PC-9 (cell line): ENCODE measurements around the gene TMEM123. TPM values are rescaled to one million over a fixed set of nuclear protein-coding genes. Genes with fewer than 3 reads are reported as not detected.

ENCODE experiments used
- BruUV-seq: library from RNA; stranded (reverse); fragments of 400-500 nt; replicated peaks from 2 replicates; lab custom pipeline; 2021; lab: Mats Ljungman, UMichigan
- CTCF ChIA-PET: fragments of 300-600 bp; sonication (Branson Sonifier 250); formaldehyde crosslinking; loops from one replicate; lab custom pipeline; 2022; ENCODE audit warnings: antibody characterized with exemption; lab: Charles Lee
- POLR2A ChIA-PET: fragments of 300-600 bp; sonication (Branson Sonifier 250); formaldehyde crosslinking; loops from one replicate; lab custom pipeline; 2022; ENCODE audit warnings: antibody characterized with exemption; ENCODE audit not compliant: unreplicated experiment; lab: Charles Lee
- DNase-seq, 2 experiments: peaks; one replicate each; pipeline versions ENCODE4 v3.0.0 to v3.0.0-alpha.2; 2015 to 2022; ENCODE audit warnings: mixed read lengths in 1 of 2
- H2AFZ ChIP-seq: fragments of 200-600 bp; sonication (generic); 2 replicates; pipeline ENCODE4 v1.8.1; 2017; ENCODE audit warnings: antibody characterized with exemption
- H3F3A ChIP-seq: fragments of 200-600 bp; sonication (generic); 2 replicates; pipeline ENCODE4 v1.8.1; 2017; ENCODE audit warnings: antibody characterized with exemption, mild to moderate bottlenecking, low read depth; ENCODE audit not compliant: insufficient read depth
- H3K27ac ChIP-seq: fragments of 200-600 bp; sonication (generic); 2 replicates; pipeline ENCODE4 v1.6.1; 2016; ENCODE audit warnings: mixed run types
- H3K27me3 ChIP-seq: fragments of 200-600 bp; sonication (generic); 2 replicates; pipeline ENCODE4 v1.6.1; 2016; ENCODE audit warnings: low read depth, mixed run types; ENCODE audit not compliant: insufficient read depth
- H3K36me3 ChIP-seq: fragments of 200-600 bp; sonication (generic); 2 replicates; pipeline ENCODE4 v1.6.1; 2016; ENCODE audit warnings: low read depth, mixed run types
- H3K4me1 ChIP-seq: fragments of 200-600 bp; sonication (generic); replicated peaks from 2 replicates; pipeline ENCODE4 v1.6.1; 2016; ENCODE audit warnings: mixed run types; ENCODE audit not compliant: insufficient read depth
- H3K4me2 ChIP-seq: fragments of 200-600 bp; sonication (generic); 2 replicates; pipeline ENCODE4 v1.6.1; 2017; ENCODE audit warnings: mixed run types
- H3K4me3 ChIP-seq: fragments of 200-600 bp; sonication (generic); 2 replicates; pipeline ENCODE4 v1.6.1; 2016; ENCODE audit warnings: mixed run types
- H3K79me2 ChIP-seq: fragments of 200-600 bp; sonication (generic); 2 replicates; pipeline ENCODE4 v1.6.1; 2017; ENCODE audit warnings: low read depth, mixed run types
- H3K9me2 ChIP-seq: fragments of 200-600 bp; sonication (generic); 2 replicates; pipeline ENCODE4 v1.8.1; 2017; ENCODE audit warnings: mild to moderate bottlenecking; ENCODE audit not compliant: insufficient read depth
- H3K9me3 ChIP-seq: fragments of 200-600 bp; sonication (generic); 2 replicates; pipeline ENCODE4 v1.8.1; 2016; ENCODE audit warnings: low read depth; ENCODE audit not compliant: insufficient read depth
- H4K20me1 ChIP-seq: fragments of 200-600 bp; sonication (generic); 2 replicates; pipeline ENCODE4 v1.8.1; 2017; ENCODE audit not compliant: insufficient read depth
- EZH2 ChIP-seq: fragments of 200-600 bp; sonication (generic); IDR thresholded peaks from 2 replicates; pipeline ENCODE4 v1.8.0; 2017; ENCODE audit warnings: antibody characterized with exemption, low read depth
- intact Hi-C: fragments of 100-400 bp; cut with micrococcal nuclease; formaldehyde crosslinking; loops from one replicate; pipeline ENCODE4 v1.10.0; 2022; ENCODE audit not compliant: unreplicated experiment
- total RNA-seq: library from RNA; stranded (reverse); gene quantifications from 2 replicates; pipeline ENCODE4 v1.2.3, GENCODE V29; 2021
- TF ChIP-seq, protein P1 (sequence below): fragments of 200-600 bp; sonication (generic); conservative IDR thresholded peaks from 2 replicates; pipeline ENCODE4 v1.6.1; 2017; ENCODE audit warnings: mixed run types, antibody characterized with exemption, mild to moderate bottlenecking, moderate library complexity

The TMEM123 gene
- total RNA-seq, 1 experiment from 2014 or later: 201 TPM

DNA sequence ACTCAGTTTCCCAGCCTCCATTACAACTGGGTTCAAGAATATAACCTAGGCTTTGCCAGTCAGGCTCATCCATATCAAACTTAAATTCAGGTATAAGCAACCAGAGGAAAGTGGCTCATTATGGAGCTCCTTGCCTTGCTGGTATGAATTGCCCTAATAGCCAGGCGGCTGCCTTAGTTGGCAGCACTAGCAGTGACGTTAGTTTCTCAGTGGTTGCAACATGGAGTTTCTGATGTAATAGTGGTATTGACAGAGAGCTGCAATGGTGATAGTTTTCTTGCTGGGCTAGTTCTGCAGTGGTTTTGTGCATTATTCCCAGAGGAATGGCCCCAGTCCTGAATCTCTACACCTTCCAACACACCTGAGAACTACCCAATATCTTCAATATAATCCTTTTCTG lies 3.8 kb upstream of the TMEM123 start:
- intact Hi-C loops: no loop called here
- no peak for TF ChIP-seq EZH2
- TF ChIP-seq, protein P1, sequence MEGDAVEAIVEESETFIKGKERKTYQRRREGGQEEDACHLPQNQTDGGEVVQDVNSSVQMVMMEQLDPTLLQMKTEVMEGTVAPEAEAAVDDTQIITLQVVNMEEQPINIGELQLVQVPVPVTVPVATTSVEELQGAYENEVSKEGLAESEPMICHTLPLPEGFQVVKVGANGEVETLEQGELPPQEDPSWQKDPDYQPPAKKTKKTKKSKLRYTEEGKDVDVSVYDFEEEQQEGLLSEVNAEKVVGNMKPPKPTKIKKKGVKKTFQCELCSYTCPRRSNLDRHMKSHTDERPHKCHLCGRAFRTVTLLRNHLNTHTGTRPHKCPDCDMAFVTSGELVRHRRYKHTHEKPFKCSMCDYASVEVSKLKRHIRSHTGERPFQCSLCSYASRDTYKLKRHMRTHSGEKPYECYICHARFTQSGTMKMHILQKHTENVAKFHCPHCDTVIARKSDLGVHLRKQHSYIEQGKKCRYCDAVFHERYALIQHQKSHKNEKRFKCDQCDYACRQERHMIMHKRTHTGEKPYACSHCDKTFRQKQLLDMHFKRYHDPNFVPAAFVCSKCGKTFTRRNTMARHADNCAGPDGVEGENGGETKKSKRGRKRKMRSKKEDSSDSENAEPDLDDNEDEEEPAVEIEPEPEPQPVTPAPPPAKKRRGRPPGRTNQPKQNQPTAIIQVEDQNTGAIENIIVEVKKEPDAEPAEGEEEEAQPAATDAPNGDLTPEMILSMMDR: no peak
- Histone ChIP-seq H3K9me2 (no peaks in the 10 kb centered on the region), H3K4me3 (no peak overlapping the region), H3K9me3 (no peaks in the 10 kb centered on the region), H3K4me1 (peaks cover 52% of the 10 kb centered on the region), H4K20me1 (no peaks in the 10 kb centered on the region), H3K79me2 (peaks cover 16% of the 10 kb centered on the region), H3F3A (peaks cover 23% of the 10 kb centered on the region; the same call in 1 of the 2 replicates), H3K4me2 (peak overlapping the region; percentile 30), H3K36me3 (no peaks in the 10 kb centered on the region), H2AFZ (no peak overlapping the region), H3K27ac (peak overlapping the region; percentile 52), H3K27me3 (no peaks in the 10 kb centered on the region)
- POLR2A ChIA-PET: interaction anchor here (0.6 kb wide), 2 partner anchors 35 to 512 kb away, joined by 4 to 5 read pairs; no protein-coding TSS in a partner anchor
- no TSS peak for BruUV-seq
- peak in 1 of 2 experiments; percentile 79 for DNase-seq
- CTCF ChIA-PET: no interaction called here

DNA sequence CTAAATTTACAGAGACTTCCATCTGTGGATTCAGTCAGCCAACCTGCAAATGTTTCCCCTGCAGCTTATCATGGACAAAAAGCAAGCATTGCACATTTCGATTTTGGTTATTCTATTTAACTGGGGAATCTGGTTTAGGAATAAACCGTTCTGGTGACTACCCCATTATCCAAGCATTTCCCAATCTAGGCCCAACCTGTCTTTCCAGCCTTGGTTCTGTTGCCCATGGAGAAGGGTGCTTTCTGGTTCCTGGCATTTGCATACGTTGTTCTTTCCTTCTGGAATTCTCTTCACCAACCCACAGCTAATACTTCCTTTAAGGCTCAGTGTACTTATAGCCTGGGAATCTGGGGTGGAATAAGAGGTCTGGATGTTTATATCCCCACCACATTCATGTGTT lies 1.4 kb upstream of the TMEM123 start:
- Histone ChIP-seq H4K20me1 (peaks cover 15% of the 10 kb centered on the region), H3K9me2 (no peaks in the 10 kb centered on the region), H3K4me2 (peak overlapping the region; percentile 93), H3K79me2 (peaks cover 41% of the 10 kb centered on the region), H3K36me3 (no peaks in the 10 kb centered on the region), H2AFZ (no peak overlapping the region), H3F3A (peaks cover 24% of the 10 kb centered on the region; the same call in 1 of the 2 replicates), H3K4me3 (peak overlapping the region; percentile 88; the same call in 1 of the 2 replicates), H3K27ac (peak overlapping the region; percentile 72), H3K9me3 (no peaks in the 10 kb centered on the region), H3K27me3 (no peaks in the 10 kb centered on the region), H3K4me1 (peaks cover 70% of the 10 kb centered on the region)
- DNase-seq: no peak
- intact Hi-C loops: loop anchor here (5.0 kb wide), 2 partner anchors 147 to 158 kb away; no protein-coding TSS in a partner anchor
- CTCF ChIA-PET: no interaction called here
- POLR2A ChIA-PET: no interaction called here
- BruUV-seq: no TSS peak
- TF ChIP-seq, protein P1: no peak
- no peak for TF ChIP-seq EZH2

DNA sequence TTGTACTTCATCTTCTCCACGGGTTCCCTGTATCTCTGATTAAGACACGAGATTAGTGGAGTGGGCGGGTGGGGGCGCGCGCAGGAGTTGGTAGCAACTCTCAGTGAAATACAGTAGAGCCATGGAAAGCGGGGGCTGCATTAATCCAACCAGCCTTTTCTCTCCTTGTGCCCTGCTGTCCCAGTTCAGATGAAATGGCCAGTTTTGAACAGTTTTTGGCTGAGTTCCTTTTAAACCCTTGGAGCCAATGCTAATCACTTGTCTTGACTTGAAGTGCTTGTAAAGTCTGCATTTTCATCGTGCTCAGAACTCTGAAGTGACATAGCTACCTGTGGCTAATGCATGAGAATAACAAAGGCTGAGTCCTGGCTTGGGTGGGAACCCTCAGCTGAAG lies 734 bp upstream of the TMEM123 start:
- POLR2A ChIA-PET: no interaction called here
- peaks cover 47% of the 10 kb centered on the region for H3K79me2 ChIP-seq
- no TSS peak for BruUV-seq

More for the DNA sequence above, 734 bp upstream of the TMEM123 start:
- intact Hi-C loops: loop anchor here (5.0 kb wide), 2 partner anchors 146 to 159 kb away; no protein-coding TSS in a partner anchor
- no peaks in the 10 kb centered on the region for H3K9me3 ChIP-seq
- H2AFZ ChIP-seq: peak overlapping the region; percentile 94
- peaks cover 68% of the 10 kb centered on the region for H3K4me1 ChIP-seq
- peaks cover 15% of the 10 kb centered on the region for H4K20me1 ChIP-seq
- peak overlapping the region; percentile 72 for H3K27ac ChIP-seq
- peak overlapping the region; percentile 88 for H3K4me3 ChIP-seq
- CTCF ChIA-PET: no interaction called here
- peak in 1 of 2 experiments; percentile 52 for DNase-seq
- TF ChIP-seq EZH2: no peak
- TF ChIP-seq, protein P1: no peak
- no peaks in the 10 kb centered on the region for H3K27me3 ChIP-seq
- peak overlapping the region; percentile 93 for H3K4me2 ChIP-seq
- H3F3A ChIP-seq: peaks cover 23% of the 10 kb centered on the region; the same call in 1 of the 2 replicates
- H3K9me2 ChIP-seq: no peaks in the 10 kb centered on the region
- 0 out of 2 replicates have a peak, but pooled peaks cover 6% of the 10 kb centered on the region for H3K36me3 ChIP-seq
